Hepatocyte (in vitro differentiated cells): ENCODE measurements around the gene ADH5.

Source experiments
- EZH2 ChIP-seq: fragments of 200-600 bp; sonication (generic); IDR thresholded peaks from 2 replicates; pipeline ENCODE4 v1.6.1; 2016; ENCODE audit warnings: antibody characterized with exemption, mild to moderate bottlenecking, borderline replicate concordance
- EZH2phosphoT487 ChIP-seq: fragments of 200-600 bp; sonication (generic); IDR thresholded peaks from one replicate; pipeline ENCODE4 v1.6.1; 2018; ENCODE audit warnings: antibody characterized with exemption, mild to moderate bottlenecking, low read depth, moderate library complexity; ENCODE audit not compliant: unreplicated experiment, severe bottlenecking
- TF ChIP-seq, protein P1 (sequence below): fragments of 200-600 bp; sonication (generic); IDR thresholded peaks from 2 replicates; pipeline ENCODE4 v1.5.1; 2016; ENCODE audit warnings: antibody characterized with exemption, mild to moderate bottlenecking; ENCODE audit not compliant: poor library complexity

DNA sequence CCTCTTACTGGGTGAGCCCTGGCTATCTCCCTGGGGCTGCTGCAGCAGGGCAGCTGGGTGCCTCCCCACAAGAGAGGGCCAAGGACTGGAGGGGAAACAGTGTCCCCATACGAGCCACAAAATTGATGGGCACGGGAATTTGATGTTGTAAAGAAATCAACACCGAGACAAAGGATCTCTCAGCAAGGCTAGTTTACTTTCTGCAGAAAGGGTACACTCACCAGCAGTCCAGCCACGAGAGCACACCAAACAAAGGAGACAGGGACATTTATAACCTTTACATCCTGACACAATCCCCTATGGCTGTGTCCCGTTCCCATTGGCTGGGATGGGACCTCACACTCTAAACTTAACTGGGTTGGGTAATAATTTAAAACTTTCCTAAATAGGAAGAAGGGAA lies 67.2 kb downstream of the ADH5 start:
- TF ChIP-seq, protein P1, sequence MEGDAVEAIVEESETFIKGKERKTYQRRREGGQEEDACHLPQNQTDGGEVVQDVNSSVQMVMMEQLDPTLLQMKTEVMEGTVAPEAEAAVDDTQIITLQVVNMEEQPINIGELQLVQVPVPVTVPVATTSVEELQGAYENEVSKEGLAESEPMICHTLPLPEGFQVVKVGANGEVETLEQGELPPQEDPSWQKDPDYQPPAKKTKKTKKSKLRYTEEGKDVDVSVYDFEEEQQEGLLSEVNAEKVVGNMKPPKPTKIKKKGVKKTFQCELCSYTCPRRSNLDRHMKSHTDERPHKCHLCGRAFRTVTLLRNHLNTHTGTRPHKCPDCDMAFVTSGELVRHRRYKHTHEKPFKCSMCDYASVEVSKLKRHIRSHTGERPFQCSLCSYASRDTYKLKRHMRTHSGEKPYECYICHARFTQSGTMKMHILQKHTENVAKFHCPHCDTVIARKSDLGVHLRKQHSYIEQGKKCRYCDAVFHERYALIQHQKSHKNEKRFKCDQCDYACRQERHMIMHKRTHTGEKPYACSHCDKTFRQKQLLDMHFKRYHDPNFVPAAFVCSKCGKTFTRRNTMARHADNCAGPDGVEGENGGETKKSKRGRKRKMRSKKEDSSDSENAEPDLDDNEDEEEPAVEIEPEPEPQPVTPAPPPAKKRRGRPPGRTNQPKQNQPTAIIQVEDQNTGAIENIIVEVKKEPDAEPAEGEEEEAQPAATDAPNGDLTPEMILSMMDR = no peak
- TF ChIP-seq EZH2 (no peak), EZH2phosphoT487 (no peak)
